Measurements from ENCODE around the gene UGT3A1. TPM values are rescaled to one million over a fixed set of nuclear protein-coding genes. Genes with fewer than 3 reads are reported as not detected.
"Not testable (repeated sequence)": the region's sequence is repeated elsewhere in the genome, so short reads cannot be mapped to it uniquely, and the experiment has no call there.

The UGT3A1 gene
- total RNA-seq, 1 experiment from 2014 or later = not detected

GRCh38 chr5:35988529-35988928 lies 2.7 kb downstream of the UGT3A1 start:
- no peak for DNase-seq (ENCODE audit: low read depth)

- DNase-seq (ENCODE audit: low read depth) = no peak
Observed at GRCh38 chr5:35987776-35988175, 3.4 kb downstream of the UGT3A1 start.

GRCh38 chr5:35979715-35980114 lies 11.5 kb downstream of the UGT3A1 start:
- DNase-seq (ENCODE audit: low read depth) = no peak

GRCh38 chr5:35976859-35977258 lies 14.3 kb downstream of the UGT3A1 start:
- not testable (repeated sequence) for DNase-seq (ENCODE audit: low read depth)

GRCh38 chr5:35974570-35974969 lies 16.6 kb downstream of the UGT3A1 start:
- DNase-seq (ENCODE audit: low read depth) = no peak

GRCh38 chr5:35971878-35972210 lies 19.3 kb downstream of the UGT3A1 start:
- DNase-seq (ENCODE audit: low read depth) = no peak

- no peak for DNase-seq (ENCODE audit: low read depth)
Observed at GRCh38 chr5:35971186-35971877, 19.9 kb downstream of the UGT3A1 start.

- peak; percentile 26 for DNase-seq (ENCODE audit: low read depth)
Observed at GRCh38 chr5:35963381-35963843, 27.8 kb downstream of the UGT3A1 start.

GRCh38 chr5:35960328-35960727 lies 30.9 kb downstream of the UGT3A1 start:
- DNase-seq (ENCODE audit: low read depth) = no peak

- peak; percentile 55 for DNase-seq (ENCODE audit: low read depth)
Observed at GRCh38 chr5:35956429-35956828, 34.8 kb downstream of the UGT3A1 start.

- DNase-seq (ENCODE audit: low read depth) = no peak
Observed at GRCh38 chr5:35954175-35954574, 37.0 kb downstream of the UGT3A1 start.

GRCh38 chr5:35947085-35947484 lies 44.1 kb downstream of the UGT3A1 start:
- DNase-seq (ENCODE audit: low read depth) = no peak

GRCh38 chr5:35939639-35940038 lies 51.6 kb downstream of the UGT3A1 start:
- DNase-seq (ENCODE audit: low read depth) = no peak

GRCh38 chr5:35938568-35939227 lies 52.5 kb downstream of the UGT3A1 start, which contains the start of gene CAPSL:
TSS of gene CAPSL (minus strand) at chr5:35938622. CDS start at chr5:35921120, 17,502 bp downstream.
- no peak for DNase-seq (ENCODE audit: low read depth)

GRCh38 chr5:35926389-35927051 lies 64.7 kb downstream of the UGT3A1 start:
- DNase-seq (ENCODE audit: low read depth) = peak; percentile 64

- DNase-seq (ENCODE audit: low read depth) = peak; percentile 77
Observed at GRCh38 chr5:35924950-35925722, 66.1 kb downstream of the UGT3A1 start.

- DNase-seq (ENCODE audit: low read depth) = peak; percentile 79
Observed at GRCh38 chr5:35924122-35924949, 66.9 kb downstream of the UGT3A1 start.

- no peak for DNase-seq (ENCODE audit: low read depth)
Observed at GRCh38 chr5:35922468-35922867, 68.7 kb downstream of the UGT3A1 start.

GRCh38 chr5:35921930-35922329 lies 69.3 kb downstream of the UGT3A1 start:
- no peak for DNase-seq (ENCODE audit: low read depth)

- no peak for DNase-seq (ENCODE audit: low read depth)
Observed at GRCh38 chr5:35920890-35921289, 70.3 kb downstream of the UGT3A1 start.

GRCh38 chr5:35919191-35919590 lies 72.0 kb downstream of the UGT3A1 start:
- DNase-seq (ENCODE audit: low read depth) = peak; percentile 82

All from HT1080 (cell line).